ENCODE data around the gene TMEM198.
A peak's percentile ranks its signal among the peaks of the same experiment; 100 is the strongest.

TMEM198 gene

GRCh38 chr2:219591091-219591490, 47.3 kb downstream of the TMEM198 start:
- DNase-seq: no peak

GRCh38 chr2:219592736-219593135, 48.9 kb downstream of the TMEM198 start:
- DNase-seq: no peak

- DNase-seq: no peak
These were observed 49.3 kb downstream of the TMEM198 start for GRCh38 chr2:219593154-219593553.

GRCh38 chr2:219595256-219595655, 51.4 kb downstream of the TMEM198 start:
- no peak for DNase-seq

GRCh38 chr2:219596954-219597551, 53.2 kb downstream of the TMEM198 start:
- DNase-seq: no peak

GRCh38 chr2:219597552-219598307, 53.9 kb downstream of the TMEM198 start, which contains the start of gene STK11IP:
Gene STK11IP (plus strand): TSS chr2:219597857. CDS start chr2:219598120, 263 bp downstream.
- DNase-seq: peak; percentile 88

GRCh38 chr2:219598308-219599078, 54.7 kb downstream of the TMEM198 start:
- no peak for DNase-seq

Measured in GDM1 (cell line).